Prostate gland (tissue), 2 donors: ENCODE results near the gene MXI1. TPM values are rescaled to one million over a fixed set of nuclear protein-coding genes. Genes with fewer than 3 reads are reported as not detected.

Experiments
- DNase-seq: peaks from one replicate; pipeline ENCODE4 v3.0.0-alpha.2; 2019; ENCODE audit warnings: low spot score
- H3K27ac ChIP-seq, 2 donors: fragments of 200-600 bp; sonication (generic); 2 replicates each; pipeline ENCODE4 v1.5.1; 2017 to 2019
- H3K27me3 ChIP-seq: fragments of 200-600 bp; sonication (generic); replicated peaks from 2 replicates; pipeline ENCODE4 v1.5.1; 2019; ENCODE audit not compliant: insufficient read depth
- H3K36me3 ChIP-seq, 2 donors: fragments of 200-600 bp; sonication (generic); 1 replicate in 1 of 2; 2 replicates in 1 of 2; pipeline versions ENCODE4 v1.5.1 to v1.8.1; 2017 to 2019
- H3K4me1 ChIP-seq: fragments of 200-600 bp; sonication (generic); replicated peaks from 2 replicates; pipeline ENCODE4 v1.5.1; 2019
- H3K4me3 ChIP-seq, 2 donors: fragments of 200-600 bp; sonication (generic); 2 replicates each; pipeline ENCODE4 v1.5.1; 2017 to 2019
- H3K9me3 ChIP-seq: fragments of 200-600 bp; sonication (generic); 2 replicates; pipeline ENCODE4 v1.5.1; 2017
- POLR2A ChIP-seq: fragments of 450-650 bp; IDR thresholded peaks from one replicate; pipeline ENCODE4 v1.6.1; 2016; ENCODE audit warnings: antibody characterized with exemption, mild to moderate bottlenecking
- POLR2AphosphoS5 ChIP-seq: sonication (generic); formaldehyde crosslinking; IDR thresholded peaks from one replicate; pipeline ENCODE4 v1.6.1; 2017; ENCODE audit warnings: antibody characterized with exemption
- WGBS: methylation state at CpG from one replicate; pipeline ENCODE4 v1.1.5; 2018; 5-methylcytosine and 5-hydroxymethylcytosine counted together
- intact Hi-C: fragments of 100-400 bp; cut with DNase I; formaldehyde crosslinking; loops from one replicate; pipeline ENCODE4 v1.14.2; 2022
- total RNA-seq, 2 donors: library from RNA; depleted of rRNA; stranded (reverse); fragments of >200 nt; gene quantifications; one replicate each; pipeline ENCODE4 v1.1.0, GENCODE V29; 2016
- TF ChIP-seq, protein P1 (sequence below), 4 experiments: fragments of 200-600 bp in 2 of 4; fragments of 450-650 bp in 2 of 4; sonication (generic) in 2 of 4; IDR thresholded peaks; 1 replicate in 3 of 4; 2 replicates in 1 of 4; pipeline ENCODE4 v1.5.1; 2016 to 2019; ENCODE audit warnings: antibody characterized with exemption in 4 of 4, mild to moderate bottlenecking in 2 of 4, moderate library complexity in 2 of 4

Gene MXI1
- total RNA-seq, 2 donors from 2014 or later, result 36.3 to 83.3 TPM

DNA sequence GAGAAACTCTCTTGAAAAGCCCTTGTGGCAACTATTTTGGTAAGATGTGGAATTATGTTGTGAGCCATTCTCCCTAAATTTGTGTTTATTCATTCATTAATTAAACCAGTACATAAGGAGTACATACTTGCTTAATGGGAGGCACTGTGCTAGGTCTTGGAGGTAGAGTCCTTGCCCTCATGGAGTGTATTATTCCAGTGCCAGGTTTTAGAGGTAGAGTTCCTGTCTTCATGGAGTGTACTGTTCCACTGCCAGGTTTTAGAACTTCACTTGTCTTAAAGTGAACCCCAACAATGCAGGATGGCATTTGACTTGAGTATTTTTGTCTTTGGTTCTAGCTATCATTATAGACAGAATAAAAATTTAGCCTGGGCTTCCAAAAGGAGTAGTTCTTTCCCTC lies 8.8 kb downstream of the MXI1 start:
- TF ChIP-seq, protein P1, sequence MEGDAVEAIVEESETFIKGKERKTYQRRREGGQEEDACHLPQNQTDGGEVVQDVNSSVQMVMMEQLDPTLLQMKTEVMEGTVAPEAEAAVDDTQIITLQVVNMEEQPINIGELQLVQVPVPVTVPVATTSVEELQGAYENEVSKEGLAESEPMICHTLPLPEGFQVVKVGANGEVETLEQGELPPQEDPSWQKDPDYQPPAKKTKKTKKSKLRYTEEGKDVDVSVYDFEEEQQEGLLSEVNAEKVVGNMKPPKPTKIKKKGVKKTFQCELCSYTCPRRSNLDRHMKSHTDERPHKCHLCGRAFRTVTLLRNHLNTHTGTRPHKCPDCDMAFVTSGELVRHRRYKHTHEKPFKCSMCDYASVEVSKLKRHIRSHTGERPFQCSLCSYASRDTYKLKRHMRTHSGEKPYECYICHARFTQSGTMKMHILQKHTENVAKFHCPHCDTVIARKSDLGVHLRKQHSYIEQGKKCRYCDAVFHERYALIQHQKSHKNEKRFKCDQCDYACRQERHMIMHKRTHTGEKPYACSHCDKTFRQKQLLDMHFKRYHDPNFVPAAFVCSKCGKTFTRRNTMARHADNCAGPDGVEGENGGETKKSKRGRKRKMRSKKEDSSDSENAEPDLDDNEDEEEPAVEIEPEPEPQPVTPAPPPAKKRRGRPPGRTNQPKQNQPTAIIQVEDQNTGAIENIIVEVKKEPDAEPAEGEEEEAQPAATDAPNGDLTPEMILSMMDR (IDR thresholded peaks at IDR 0.05), result no peak
- TF ChIP-seq POLR2A, result no peak
- TF ChIP-seq POLR2AphosphoS5, result no peak
- intact Hi-C loops, result loop anchor here (10.0 kb wide), 1 partner anchor 349 kb away; the partner anchor contains the start of gene SMC3
- no peak overlapping the region for H3K4me3 ChIP-seq
- peaks cover 3% of the 10 kb centered on the region for H3K4me1 ChIP-seq
- DNase-seq, result no peak
- H3K27me3 ChIP-seq, result no peaks in the 10 kb centered on the region
- no peak overlapping the region for H3K27ac ChIP-seq
- no peaks in the 10 kb centered on the region for H3K9me3 ChIP-seq
- no peaks in the 10 kb centered on the region for H3K36me3 ChIP-seq

DNA sequence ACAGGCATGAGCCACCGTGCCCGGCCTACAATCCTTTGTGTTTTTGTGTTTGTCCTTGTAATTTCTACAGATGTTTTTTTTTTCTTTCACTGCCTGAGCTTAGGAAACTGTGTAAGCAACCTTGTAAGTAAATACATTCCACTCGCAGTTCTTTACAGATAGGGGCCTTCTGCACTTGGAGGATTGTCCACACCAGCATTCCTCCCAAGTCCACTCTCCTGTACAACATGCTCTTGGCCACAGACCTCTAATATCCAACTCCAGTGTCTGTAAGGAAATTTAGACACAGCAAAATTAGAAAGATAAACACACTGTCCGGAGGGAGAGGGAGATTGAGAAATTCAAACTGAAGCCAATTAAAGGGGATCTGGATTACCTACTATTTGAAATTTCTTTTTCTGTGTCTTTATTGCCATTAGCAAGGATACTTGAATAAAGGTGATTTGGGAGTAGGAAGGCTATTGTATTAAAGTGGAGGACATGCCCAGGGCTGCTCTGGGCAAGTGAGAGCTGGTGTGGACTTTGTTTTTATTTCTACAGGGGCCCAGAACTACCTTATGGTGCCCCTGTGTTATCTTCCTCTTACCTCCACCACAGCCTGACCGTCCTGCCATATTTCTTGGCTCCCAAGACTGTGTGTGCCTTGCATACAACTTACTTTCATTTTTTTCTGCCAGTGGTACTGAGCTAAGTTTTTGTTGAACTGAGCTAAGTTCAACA lies 9.7 kb downstream of the MXI1 start:
- no peaks in the 10 kb centered on the region for H3K36me3 ChIP-seq
- no peak overlapping the region for H3K27ac ChIP-seq
- 37% methylated on average over 5 of the region's 5 CpGs for WGBS
- H3K4me3 ChIP-seq, result no peak overlapping the region
- H3K9me3 ChIP-seq, result no peaks in the 10 kb centered on the region
- H3K4me1 ChIP-seq, result no peaks in the 10 kb centered on the region
- no peak for DNase-seq
- TF ChIP-seq, protein P1 (IDR thresholded peaks at IDR 0.05), result no peak
- TF ChIP-seq POLR2A (no peak), POLR2AphosphoS5 (no peak)
- intact Hi-C loops, result loop anchor here (10.0 kb wide), 1 partner anchor 348 kb away; the partner anchor contains the start of gene SMC3
- no peaks in the 10 kb centered on the region for H3K27me3 ChIP-seq

DNA sequence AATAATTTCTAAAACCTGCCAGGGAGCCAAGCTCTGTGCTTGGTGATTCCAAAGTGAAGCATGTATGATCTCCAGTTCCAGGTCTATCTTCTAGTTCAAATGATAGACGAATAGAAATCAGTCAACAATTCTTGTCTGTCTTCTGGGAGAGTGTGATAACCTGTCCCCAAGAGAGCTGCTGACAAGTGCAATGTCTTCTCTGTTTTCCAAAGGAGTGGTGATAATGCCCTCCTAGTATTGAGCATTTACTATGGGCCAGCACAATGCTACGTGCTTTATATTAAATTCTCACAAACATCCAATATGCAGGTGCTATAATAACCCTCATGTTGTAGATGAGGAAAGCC lies 10.2 kb downstream of the MXI1 start:
- Histone ChIP-seq H3K27ac (no peak overlapping the region), H3K4me1 (no peaks in the 10 kb centered on the region)
- TF ChIP-seq POLR2A (no peak), POLR2AphosphoS5 (no peak)
- TF ChIP-seq, protein P1 (IDR thresholded peaks at IDR 0.05), result no peak

DNA sequence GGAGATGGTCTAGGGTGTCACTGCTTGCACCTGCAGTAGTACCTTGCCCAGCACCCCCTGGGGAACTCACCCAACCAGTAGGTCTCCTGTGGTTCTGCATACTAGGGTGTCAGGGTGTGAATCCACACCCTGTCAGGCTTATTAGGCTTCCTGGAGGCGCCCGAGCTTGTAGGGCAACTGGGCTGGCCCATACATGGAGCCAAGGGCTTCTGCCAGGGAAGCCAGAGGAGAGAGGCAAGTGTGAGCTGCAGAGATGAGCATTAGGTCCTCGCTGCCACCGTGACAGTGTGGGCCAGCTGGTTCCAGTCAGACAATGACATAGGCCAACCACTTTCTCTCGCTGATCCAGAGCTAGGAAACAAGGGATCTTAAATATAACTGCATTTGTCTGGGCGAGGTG lies 11.2 kb downstream of the MXI1 start:
- TF ChIP-seq, protein P1 (IDR thresholded peaks at IDR 0.05), result no peak
- TF ChIP-seq POLR2AphosphoS5, result no peak
- no peak for TF ChIP-seq POLR2A
- intact Hi-C loops, result loop anchor here (10.0 kb wide), 1 partner anchor 346 kb away; the partner anchor contains the start of gene SMC3
- Histone ChIP-seq H3K27ac (no peak overlapping the region), H3K9me3 (no peaks in the 10 kb centered on the region), H3K4me1 (no peaks in the 10 kb centered on the region), H3K27me3 (no peaks in the 10 kb centered on the region), H3K4me3 (no peak overlapping the region), H3K36me3 (no peaks in the 10 kb centered on the region)
- WGBS, result 70% methylated on average over 6 of the region's 6 CpGs
- DNase-seq, result no peak

More for the DNA sequence above, 10.2 kb downstream of the MXI1 start:
- Histone ChIP-seq H3K9me3 (no peaks in the 10 kb centered on the region), H3K27me3 (no peaks in the 10 kb centered on the region), H3K36me3 (no peaks in the 10 kb centered on the region), H3K4me3 (no peak overlapping the region)
- no peak for DNase-seq
- intact Hi-C loops, result loop anchor here (10.0 kb wide), 1 partner anchor 347 kb away; the partner anchor contains the start of gene SMC3
- 98% methylated on average over 2 of the region's 2 CpGs for WGBS

DNA sequence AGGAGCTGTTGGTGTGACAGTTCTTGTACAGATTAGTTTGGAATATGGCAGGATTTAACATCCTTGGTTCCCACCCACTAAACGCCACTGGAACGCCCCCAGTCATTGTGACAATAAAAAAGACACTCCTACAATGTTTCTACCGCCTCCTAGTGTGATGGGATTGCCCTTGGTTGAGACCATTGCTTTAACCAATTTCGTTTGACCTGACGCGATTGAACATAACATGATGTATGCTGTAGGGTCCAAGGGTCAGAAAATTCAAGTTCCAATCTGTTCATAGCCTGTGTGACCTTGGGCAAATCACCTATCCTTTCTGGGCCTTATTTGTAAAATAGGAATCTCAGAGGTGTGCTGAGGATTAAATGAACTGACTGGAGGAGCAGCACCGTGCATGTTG lies 12.5 kb downstream of the MXI1 start:
- 87% methylated on average over 7 of the region's 7 CpGs for WGBS
- no peak for DNase-seq
- Histone ChIP-seq H3K4me1 (no peaks in the 10 kb centered on the region), H3K27me3 (no peaks in the 10 kb centered on the region), H3K27ac (no peak overlapping the region), H3K36me3 (no peaks in the 10 kb centered on the region), H3K9me3 (no peaks in the 10 kb centered on the region), H3K4me3 (no peak overlapping the region)
- intact Hi-C loops, result loop anchor here (5.0 to 10.0 kb wide), 2 partner anchors 83 to 345 kb away; partner anchors contain the start of gene SMC3
- no peak for TF ChIP-seq POLR2AphosphoS5
- TF ChIP-seq, protein P1 (IDR thresholded peaks at IDR 0.05), result no peak
- TF ChIP-seq POLR2A, result no peak
